ENCODE results near the gene SLC23A1.

GRCh38 chr5:139395844-139396640 is 12.9 kb upstream of the SLC23A1 start:
- TF ChIP-seq, protein P1, sequence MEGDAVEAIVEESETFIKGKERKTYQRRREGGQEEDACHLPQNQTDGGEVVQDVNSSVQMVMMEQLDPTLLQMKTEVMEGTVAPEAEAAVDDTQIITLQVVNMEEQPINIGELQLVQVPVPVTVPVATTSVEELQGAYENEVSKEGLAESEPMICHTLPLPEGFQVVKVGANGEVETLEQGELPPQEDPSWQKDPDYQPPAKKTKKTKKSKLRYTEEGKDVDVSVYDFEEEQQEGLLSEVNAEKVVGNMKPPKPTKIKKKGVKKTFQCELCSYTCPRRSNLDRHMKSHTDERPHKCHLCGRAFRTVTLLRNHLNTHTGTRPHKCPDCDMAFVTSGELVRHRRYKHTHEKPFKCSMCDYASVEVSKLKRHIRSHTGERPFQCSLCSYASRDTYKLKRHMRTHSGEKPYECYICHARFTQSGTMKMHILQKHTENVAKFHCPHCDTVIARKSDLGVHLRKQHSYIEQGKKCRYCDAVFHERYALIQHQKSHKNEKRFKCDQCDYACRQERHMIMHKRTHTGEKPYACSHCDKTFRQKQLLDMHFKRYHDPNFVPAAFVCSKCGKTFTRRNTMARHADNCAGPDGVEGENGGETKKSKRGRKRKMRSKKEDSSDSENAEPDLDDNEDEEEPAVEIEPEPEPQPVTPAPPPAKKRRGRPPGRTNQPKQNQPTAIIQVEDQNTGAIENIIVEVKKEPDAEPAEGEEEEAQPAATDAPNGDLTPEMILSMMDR (IDR thresholded peaks at IDR 0.05), result no peak
- no peak for TF ChIP-seq POLR2A (IDR thresholded peaks at IDR 0.05)

All from uterus (tissue), 2 donors.